ENCODE results near the gene GRB2. TPM values are rescaled to one million over a fixed set of nuclear protein-coding genes. Genes with fewer than 3 reads are reported as not detected.

The GRB2 gene
- total and polyA plus RNA-seq, 2 experiments from 2014 or later: 89.0 to 112 TPM

DNA sequence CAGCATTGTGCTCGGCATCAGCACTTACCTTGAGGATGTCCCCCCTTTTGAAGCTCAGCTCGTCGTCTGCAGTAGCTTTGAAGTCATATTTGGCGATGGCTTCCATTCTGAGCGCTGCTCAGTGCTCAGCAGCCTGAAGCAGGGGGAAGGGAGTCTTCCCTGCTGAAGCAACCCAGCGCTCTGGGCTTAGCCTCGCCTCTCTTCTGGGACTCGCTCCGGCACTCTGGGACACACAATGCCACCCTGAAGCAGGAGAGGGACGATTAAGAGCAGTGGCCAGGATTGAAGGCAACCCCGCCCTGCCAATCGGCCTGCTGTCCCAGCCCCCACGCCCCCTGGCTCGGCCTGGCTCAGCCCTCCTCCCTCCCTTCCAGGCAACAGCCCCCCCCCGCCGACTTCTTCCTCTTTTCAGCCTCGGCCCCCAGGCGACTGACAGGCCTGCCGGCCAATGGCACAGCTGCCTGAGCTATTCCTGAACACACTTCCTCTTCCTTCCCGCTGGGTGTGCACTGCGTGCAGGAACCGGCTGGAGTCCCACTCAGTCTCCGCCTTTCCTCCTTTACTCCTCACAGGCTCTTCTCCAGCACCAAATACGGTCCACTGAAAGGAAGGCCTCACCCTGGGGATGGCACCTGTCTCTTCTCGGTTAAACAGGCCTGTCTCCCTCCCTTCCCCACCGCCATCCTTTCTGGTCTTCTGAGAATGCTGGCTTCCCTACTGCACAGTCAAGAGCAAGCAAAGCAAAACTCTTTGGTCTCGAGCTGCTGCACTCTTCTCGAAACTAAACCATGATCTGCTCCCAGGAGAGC is 11.8 kb downstream of the GRB2 start (continued):
- TF ChIP-seq, protein P1, sequence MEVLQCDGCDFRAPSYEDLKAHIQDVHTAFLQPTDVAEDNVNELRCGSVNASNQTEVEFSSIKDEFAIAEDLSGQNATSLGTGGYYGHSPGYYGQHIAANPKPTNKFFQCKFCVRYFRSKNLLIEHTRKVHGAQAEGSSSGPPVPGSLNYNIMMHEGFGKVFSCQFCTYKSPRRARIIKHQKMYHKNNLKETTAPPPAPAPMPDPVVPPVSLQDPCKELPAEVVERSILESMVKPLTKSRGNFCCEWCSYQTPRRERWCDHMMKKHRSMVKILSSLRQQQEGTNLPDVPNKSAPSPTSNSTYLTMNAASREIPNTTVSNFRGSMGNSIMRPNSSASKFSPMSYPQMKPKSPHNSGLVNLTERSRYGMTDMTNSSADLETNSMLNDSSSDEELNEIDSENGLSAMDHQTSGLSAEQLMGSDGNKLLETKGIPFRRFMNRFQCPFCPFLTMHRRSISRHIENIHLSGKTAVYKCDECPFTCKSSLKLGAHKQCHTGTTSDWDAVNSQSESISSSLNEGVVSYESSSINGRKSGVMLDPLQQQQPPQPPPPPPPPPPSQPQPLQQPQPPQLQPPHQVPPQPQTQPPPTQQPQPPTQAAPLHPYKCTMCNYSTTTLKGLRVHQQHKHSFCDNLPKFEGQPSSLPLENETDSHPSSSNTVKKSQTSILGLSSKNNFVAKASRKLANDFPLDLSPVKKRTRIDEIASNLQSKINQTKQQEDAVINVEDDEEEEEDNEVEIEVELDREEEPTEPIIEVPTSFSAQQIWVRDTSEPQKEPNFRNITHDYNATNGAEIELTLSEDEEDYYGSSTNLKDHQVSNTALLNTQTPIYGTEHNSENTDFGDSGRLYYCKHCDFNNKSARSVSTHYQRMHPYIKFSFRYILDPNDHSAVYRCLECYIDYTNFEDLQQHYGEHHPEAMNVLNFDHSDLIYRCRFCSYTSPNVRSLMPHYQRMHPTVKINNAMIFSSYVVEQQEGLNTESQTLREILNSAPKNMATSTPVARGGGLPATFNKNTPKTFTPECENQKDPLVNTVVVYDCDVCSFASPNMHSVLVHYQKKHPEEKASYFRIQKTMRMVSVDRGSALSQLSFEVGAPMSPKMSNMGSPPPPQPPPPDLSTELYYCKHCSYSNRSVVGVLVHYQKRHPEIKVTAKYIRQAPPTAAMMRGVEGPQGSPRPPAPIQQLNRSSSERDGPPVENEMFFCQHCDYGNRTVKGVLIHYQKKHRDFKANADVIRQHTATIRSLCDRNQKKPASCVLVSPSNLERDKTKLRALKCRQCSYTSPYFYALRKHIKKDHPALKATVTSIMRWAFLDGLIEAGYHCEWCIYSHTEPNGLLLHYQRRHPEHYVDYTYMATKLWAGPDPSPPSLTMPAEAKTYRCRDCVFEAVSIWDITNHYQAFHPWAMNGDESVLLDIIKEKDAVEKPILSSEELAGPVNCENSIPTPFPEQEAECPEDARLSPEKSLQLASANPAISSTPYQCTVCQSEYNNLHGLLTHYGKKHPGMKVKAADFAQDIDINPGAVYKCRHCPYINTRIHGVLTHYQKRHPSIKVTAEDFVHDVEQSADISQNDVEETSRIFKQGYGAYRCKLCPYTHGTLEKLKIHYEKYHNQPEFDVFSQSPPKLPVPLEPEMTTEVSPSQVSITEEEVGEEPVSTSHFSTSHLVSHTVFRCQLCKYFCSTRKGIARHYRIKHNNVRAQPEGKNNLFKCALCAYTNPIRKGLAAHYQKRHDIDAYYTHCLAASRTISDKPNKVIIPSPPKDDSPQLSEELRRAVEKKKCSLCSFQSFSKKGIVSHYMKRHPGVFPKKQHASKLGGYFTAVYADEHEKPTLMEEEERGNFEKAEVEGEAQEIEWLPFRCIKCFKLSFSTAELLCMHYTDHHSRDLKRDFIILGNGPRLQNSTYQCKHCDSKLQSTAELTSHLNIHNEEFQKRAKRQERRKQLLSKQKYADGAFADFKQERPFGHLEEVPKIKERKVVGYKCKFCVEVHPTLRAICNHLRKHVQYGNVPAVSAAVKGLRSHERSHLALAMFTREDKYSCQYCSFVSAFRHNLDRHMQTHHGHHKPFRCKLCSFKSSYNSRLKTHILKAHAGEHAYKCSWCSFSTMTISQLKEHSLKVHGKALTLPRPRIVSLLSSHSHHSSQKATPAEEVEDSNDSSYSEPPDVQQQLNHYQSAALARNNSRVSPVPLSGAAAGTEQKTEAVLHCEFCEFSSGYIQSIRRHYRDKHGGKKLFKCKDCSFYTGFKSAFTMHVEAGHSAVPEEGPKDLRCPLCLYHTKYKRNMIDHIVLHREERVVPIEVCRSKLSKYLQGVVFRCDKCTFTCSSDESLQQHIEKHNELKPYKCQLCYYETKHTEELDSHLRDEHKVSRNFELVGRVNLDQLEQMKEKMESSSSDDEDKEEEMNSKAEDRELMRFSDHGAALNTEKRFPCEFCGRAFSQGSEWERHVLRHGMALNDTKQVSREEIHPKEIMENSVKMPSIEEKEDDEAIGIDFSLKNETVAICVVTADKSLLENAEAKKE (CRISPR knock-in tag; IDR thresholded peaks at IDR 0.05): 0 out of 2 replicates have a peak, but pooled peaks have one; percentile 41
- TF ChIP-seq NANOG (IDR thresholded peaks at IDR 0.05; ENCODE audit: borderline replicate concordance) (no peak), EZH2phosphoT487 (IDR thresholded peaks at IDR 0.05; ENCODE audit: unreplicated experiment) (no peak), CREB1 (CRISPR knock-in tag; IDR thresholded peaks at IDR 0.05; ENCODE audit: low read depth) (peak; percentile 75), POLR2AphosphoS5 (IDR thresholded peaks at IDR 0.05; ENCODE audit: low read depth) (peak; percentile 82), ZNF114 (CRISPR knock-in tag; IDR thresholded peaks at IDR 0.05) (no peak), STAT1 (IDR thresholded peaks at IDR 0.05; ENCODE audit: unreplicated experiment) (no peak), EZH2 (IDR thresholded peaks at IDR 0.05; ENCODE audit: low read depth, unreplicated experiment) (no peak)
- TF ChIP-seq, protein P2, sequence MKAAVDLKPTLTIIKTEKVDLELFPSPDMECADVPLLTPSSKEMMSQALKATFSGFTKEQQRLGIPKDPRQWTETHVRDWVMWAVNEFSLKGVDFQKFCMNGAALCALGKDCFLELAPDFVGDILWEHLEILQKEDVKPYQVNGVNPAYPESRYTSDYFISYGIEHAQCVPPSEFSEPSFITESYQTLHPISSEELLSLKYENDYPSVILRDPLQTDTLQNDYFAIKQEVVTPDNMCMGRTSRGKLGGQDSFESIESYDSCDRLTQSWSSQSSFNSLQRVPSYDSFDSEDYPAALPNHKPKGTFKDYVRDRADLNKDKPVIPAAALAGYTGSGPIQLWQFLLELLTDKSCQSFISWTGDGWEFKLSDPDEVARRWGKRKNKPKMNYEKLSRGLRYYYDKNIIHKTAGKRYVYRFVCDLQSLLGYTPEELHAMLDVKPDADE (IDR thresholded peaks at IDR 0.05): peak; percentile 73

Measured in GM23338 (cell line).